ENCODE measurements around the gene DNAH17. TPM values are rescaled to one million over a fixed set of nuclear protein-coding genes. Genes with fewer than 3 reads are reported as not detected.

The DNAH17 gene
- total and polyA plus RNA-seq, 2 of the 8 experiments (the other 6 are each of a cell fraction or from before 2014, with no cell fraction given), result 0.14 to 0.67 TPM

GRCh38 chr17:78560731-78561130 lies 16.5 kb downstream of the DNAH17 start (continued):
- no peak for TF ChIP-seq USF2 (IDR thresholded peaks at IDR 0.05; ENCODE audit: low read length)
